H7 (cell line): ENCODE measurements around the gene VSIG10L. TPM values are rescaled to one million over a fixed set of nuclear protein-coding genes. Genes with fewer than 3 reads are reported as not detected.

Experiments used
- DNase-seq: peaks from one replicate; pipeline ENCODE4 v3.0.0; 2012
- H3K27me3 ChIP-seq: 2 replicates; pipeline ENCODE4 v1.6.0; 2011; ENCODE audit warnings: mild to moderate bottlenecking, low read length; ENCODE audit not compliant: control insufficient read depth, insufficient read depth
- H3K36me3 ChIP-seq: replicated peaks from 2 replicates; pipeline ENCODE4 v1.5.1; 2011; ENCODE audit warnings: low read length; ENCODE audit not compliant: control insufficient read depth, insufficient read depth
- H3K4me3 ChIP-seq: 2 replicates; pipeline ENCODE4 v1.5.1; 2011; ENCODE audit warnings: low read depth, mild to moderate bottlenecking, control low read depth, low read length, moderate library complexity; ENCODE audit not compliant: insufficient read depth
- total RNA-seq: library from RNA; depleted of rRNA; stranded (reverse); fragments of >200 nt; shearing (Covaris generic); gene quantifications from 2 replicates; pipeline ENCODE4 v1.2.3, GENCODE V29; 2014

Gene VSIG10L
- total RNA-seq, 1 experiment from 2014 or later = 9.6 TPM

GRCh38 chr19:51337861-51338562, 3.9 kb downstream of the VSIG10L start:
- peaks cover 2% of the 10 kb centered on the region; the same call in 1 of the 2 replicates for H3K36me3 ChIP-seq
- peaks cover 9% of the 10 kb centered on the region for H3K27me3 ChIP-seq
- peak; percentile 57 for DNase-seq
- H3K4me3 ChIP-seq = peak overlapping the region; percentile 79; the same call in 1 of the 2 replicates

GRCh38 chr19:51337141-51337860, 4.6 kb downstream of the VSIG10L start:
- no peak for DNase-seq
- H3K36me3 ChIP-seq = peaks cover 5% of the 10 kb centered on the region
- H3K4me3 ChIP-seq = no peak overlapping the region
- peaks cover 9% of the 10 kb centered on the region for H3K27me3 ChIP-seq

GRCh38 chr19:51333836-51334460, 8.0 kb downstream of the VSIG10L start:
- peaks cover 13% of the 10 kb centered on the region for H3K36me3 ChIP-seq
- peak; percentile 87 for DNase-seq
- no peaks in the 10 kb centered on the region for H3K27me3 ChIP-seq
- no peak overlapping the region for H3K4me3 ChIP-seq

- no peak overlapping the region for H3K4me3 ChIP-seq
- H3K27me3 ChIP-seq = peaks cover 7% of the 10 kb centered on the region
- peaks cover 13% of the 10 kb centered on the region for H3K36me3 ChIP-seq
- DNase-seq = no peak
Observed at GRCh38 chr19:51331716-51332115, 10.2 kb downstream of the VSIG10L start.

- peaks cover 13% of the 10 kb centered on the region for H3K36me3 ChIP-seq
- peaks cover 9% of the 10 kb centered on the region for H3K27me3 ChIP-seq
- no peak overlapping the region for H3K4me3 ChIP-seq
- DNase-seq = no peak
Observed at GRCh38 chr19:51331193-51331592, 10.7 kb downstream of the VSIG10L start.

- Histone ChIP-seq H3K27me3 (peaks cover 9% of the 10 kb centered on the region), H3K36me3 (peaks cover 13% of the 10 kb centered on the region), H3K4me3 (no peak overlapping the region)
- peak; percentile 39 for DNase-seq
Observed at GRCh38 chr19:51330366-51330765, 11.6 kb downstream of the VSIG10L start.

GRCh38 chr19:51329411-51329810, 12.5 kb downstream of the VSIG10L start:
- H3K27me3 ChIP-seq = peaks cover 9% of the 10 kb centered on the region
- peaks cover 13% of the 10 kb centered on the region for H3K36me3 ChIP-seq
- no peak for DNase-seq
- H3K4me3 ChIP-seq = no peak overlapping the region

- peaks cover 8% of the 10 kb centered on the region for H3K36me3 ChIP-seq
- DNase-seq = peak; percentile 99
- peaks cover 9% of the 10 kb centered on the region for H3K27me3 ChIP-seq
- peak overlapping the region; percentile 63 for H3K4me3 ChIP-seq
Observed at GRCh38 chr19:51327066-51328001, 14.6 kb downstream of the VSIG10L start.

GRCh38 chr19:51326216-51327065, 15.5 kb downstream of the VSIG10L start:
- peak overlapping the region; percentile 63 for H3K4me3 ChIP-seq
- peaks cover 9% of the 10 kb centered on the region for H3K27me3 ChIP-seq
- peaks cover 3% of the 10 kb centered on the region; the same call in 1 of the 2 replicates for H3K36me3 ChIP-seq
- DNase-seq = peak; percentile 62

GRCh38 chr19:51325161-51325976, 16.6 kb downstream of the VSIG10L start:
- H3K27me3 ChIP-seq = peaks cover 9% of the 10 kb centered on the region
- peak; percentile 41 for DNase-seq
- no peaks in the 10 kb centered on the region; the same call in 1 of the 2 replicates for H3K36me3 ChIP-seq
- no peak overlapping the region for H3K4me3 ChIP-seq

- Histone ChIP-seq H3K4me3 (no peak overlapping the region), H3K36me3 (no peaks in the 10 kb centered on the region; the same call in 1 of the 2 replicates), H3K27me3 (peaks cover 9% of the 10 kb centered on the region)
- DNase-seq = no peak
Observed at GRCh38 chr19:51324167-51324481, 17.8 kb downstream of the VSIG10L start.

- Histone ChIP-seq H3K4me3 (no peak overlapping the region), H3K36me3 (no peaks in the 10 kb centered on the region; the same call in 1 of the 2 replicates), H3K27me3 (peaks cover 9% of the 10 kb centered on the region)
- peak; percentile 32 for DNase-seq
Observed at GRCh38 chr19:51323481-51324166, 18.3 kb downstream of the VSIG10L start.
